Measurements from ENCODE around the gene DPPA2.

Gene DPPA2

GRCh38 chr3:109252641-109253040, 63.7 kb downstream of the DPPA2 start:
- DNase-seq: no peak
- no peak overlapping the region for H3K4me3 Mint-ChIP-seq
- peaks cover 10% of the 10 kb centered on the region for H3K4me1 Mint-ChIP-seq
- H3K27me3 Mint-ChIP-seq (ENCODE audit: low read depth, poor library complexity): peaks cover 6% of the 10 kb centered on the region
- H3K36me3 Mint-ChIP-seq (ENCODE audit: low read depth): peaks cover 4% of the 10 kb centered on the region
- TF ChIP-seq CTCF (IDR thresholded peaks at IDR 0.05): no peak
- H3K27ac Mint-ChIP-seq: no peak overlapping the region
- peaks cover 16% of the 10 kb centered on the region for H3K9me3 Mint-ChIP-seq
